Endothelial cell of umbilical vein (primary cell): ENCODE data around the gene PREP. TPM values are rescaled to one million over a fixed set of nuclear protein-coding genes. Genes with fewer than 3 reads are reported as not detected.

Source experiments
- BruUV-seq: library from RNA; stranded (reverse); fragments of 400-500 nt; replicated peaks from 2 replicates; lab custom pipeline; 2021; lab: Mats Ljungman, UMichigan
- CTCF ChIA-PET: fragments of 300-600, 350-600 bp; sonication (Branson Sonifier 250); formaldehyde crosslinking; loops from one replicate; lab custom pipeline; 2021; ENCODE audit warnings: antibody characterized with exemption, inconsistent platforms; lab: Charles Lee
- POLR2A ChIA-PET: fragments of 300-600, 350-600 bp; sonication (Branson Sonifier 250); formaldehyde crosslinking; loops from one replicate; lab custom pipeline; 2021; ENCODE audit warnings: antibody characterized with exemption, inconsistent platforms; lab: Charles Lee
- DNase-seq: peaks from one replicate; pipeline ENCODE4 v3.0.0-alpha.2; 2011; ENCODE audit warnings: low read depth, low spot score
- FAIRE-seq: peaks from 2 replicates; lab custom pipeline; 2011; peaks lifted over from hg19 to GRCh38; lab: Jason Lieb, UNC
- H2AFZ ChIP-seq: 2 replicates; pipeline ENCODE4 v1.6.0; 2012; ENCODE audit warnings: low read depth, low read length, control low read depth, inconsistent platforms
- H3K27ac ChIP-seq: 2 replicates; pipeline ENCODE4 v1.5.1; 2011; ENCODE audit warnings: low read depth, mild to moderate bottlenecking, control low read depth, low read length, moderate library complexity; ENCODE audit not compliant: insufficient read depth
- H3K27me3 ChIP-seq, 2 experiments: 2 replicates each; pipeline versions ENCODE4 v1.6.0 to v1.6.1; 2011; ENCODE audit warnings: low read length in 2 of 2, mixed read lengths in 1 of 2; ENCODE audit not compliant: control insufficient read depth in 2 of 2, insufficient read depth in 2 of 2
- H3K36me3 ChIP-seq, 2 experiments: 2 replicates in 1 of 2; 3 replicates in 1 of 2; pipeline ENCODE4 v1.5.1; 2011; ENCODE audit warnings: low read length in 2 of 2, mild to moderate bottlenecking in 1 of 2, moderate library complexity in 1 of 2; ENCODE audit not compliant: control insufficient read depth in 2 of 2, insufficient read depth in 2 of 2; ENCODE audit errors: extremely low read depth in 1 of 2
- H3K4me1 ChIP-seq: 3 replicates; pipeline ENCODE4 v1.5.1; 2011; ENCODE audit warnings: mild to moderate bottlenecking, low read length; ENCODE audit not compliant: control insufficient read depth, insufficient read depth; ENCODE audit errors: extremely low read depth
- H3K4me2 ChIP-seq: 2 replicates; pipeline ENCODE4 v1.6.1; 2011; ENCODE audit warnings: low read length, control low read depth, mixed read lengths; ENCODE audit not compliant: insufficient read depth
- H3K4me3 ChIP-seq, 3 experiments: fragments of 200-600 bp in 1 of 3; sonication (generic), shearing (Covaris generic) in 1 of 3; replicated peaks in 1 of 3; 2 replicates each; pipeline ENCODE4 v1.5.1; 2011 to 2016; ENCODE audit warnings: control low read depth in 3 of 3, low read length in 3 of 3, mild to moderate bottlenecking in 2 of 3, inconsistent platforms in 1 of 3, low read depth in 1 of 3, moderate library complexity in 1 of 3; ENCODE audit not compliant: insufficient read depth in 1 of 3
- H3K79me2 ChIP-seq: 2 replicates; pipeline ENCODE4 v1.6.0; 2012; ENCODE audit warnings: low read length, inconsistent platforms; ENCODE audit not compliant: control insufficient read depth, insufficient read depth
- H3K9ac ChIP-seq: replicated peaks from 2 replicates; pipeline ENCODE3; 2011; ENCODE audit warnings: low read length, control low read depth; ENCODE audit not compliant: insufficient read depth; ENCODE audit errors: extremely low read depth
- H3K9me1 ChIP-seq: replicated peaks from 3 replicates; pipeline ENCODE4 v1.6.0; 2011; ENCODE audit warnings: mild to moderate bottlenecking, low read length; ENCODE audit not compliant: control insufficient read depth, insufficient read depth; ENCODE audit errors: extremely low read depth
- H3K9me3 ChIP-seq: replicated peaks from 2 replicates; pipeline ENCODE4 v1.5.1; 2012; ENCODE audit warnings: low read length, inconsistent platforms; ENCODE audit not compliant: control insufficient read depth, insufficient read depth
- H4K20me1 ChIP-seq: replicated peaks from 2 replicates; pipeline ENCODE3; 2011; ENCODE audit warnings: mild to moderate bottlenecking, low read length; ENCODE audit not compliant: control insufficient read depth, insufficient read depth; ENCODE audit errors: extremely low read depth
- CTCF ChIP-seq, 2 donors: IDR thresholded peaks; 1 replicate in 1 of 2; 2 replicates in 1 of 2; pipeline ENCODE4 v1.5.1; 2011; ENCODE audit warnings: low read length in 2 of 2, mild to moderate bottlenecking in 2 of 2, moderate library complexity in 2 of 2, control low read depth in 1 of 2, inconsistent platforms in 1 of 2, low read depth in 1 of 2; ENCODE audit not compliant: insufficient read depth in 1 of 2; ENCODE audit errors: extremely low read depth in 1 of 2
- EZH2 ChIP-seq: IDR thresholded peaks from 2 replicates; pipeline ENCODE4 v1.6.1; 2012; ENCODE audit warnings: borderline replicate concordance, low read depth, mild to moderate bottlenecking, moderate library complexity, low read length, inconsistent platforms; ENCODE audit not compliant: severe bottlenecking
- FOS ChIP-seq: IDR thresholded peaks from 2 replicates; pipeline ENCODE4 v1.6.1; 2011; ENCODE audit warnings: mild to moderate bottlenecking, low read length, moderate library complexity, borderline replicate concordance; ENCODE audit not compliant: insufficient read depth
- GATA2 ChIP-seq: IDR thresholded peaks from 2 replicates; pipeline ENCODE4 v1.7.0; 2011; ENCODE audit warnings: low read depth, mild to moderate bottlenecking, moderate library complexity, mixed read lengths, low read length; ENCODE audit not compliant: insufficient read length, insufficient read depth
- JUN ChIP-seq: IDR thresholded peaks from 2 replicates; pipeline ENCODE4 v1.6.1; 2011; ENCODE audit warnings: borderline replicate concordance, low read depth; ENCODE audit not compliant: insufficient read length, insufficient read depth
- MAX ChIP-seq: IDR thresholded peaks from 2 replicates; pipeline ENCODE4 v1.6.1; 2011; ENCODE audit not compliant: insufficient read depth, insufficient read length
- MYC ChIP-seq: IDR thresholded peaks from one replicate; pipeline ENCODE4 v1.6.1; 2011; ENCODE audit warnings: mild to moderate bottlenecking, low read depth, low read length
- POLR2A ChIP-seq: IDR thresholded peaks from 2 replicates; pipeline ENCODE4 v1.6.1; 2012; ENCODE audit warnings: low read depth, mild to moderate bottlenecking, control low read depth, low read length
- POLR2AphosphoS5 ChIP-seq: IDR thresholded peaks from 2 replicates; pipeline ENCODE4 v1.6.1; 2012; ENCODE audit warnings: low read depth, mild to moderate bottlenecking, control low read depth, low read length, moderate library complexity; ENCODE audit not compliant: insufficient read depth
- dilution Hi-C: fragments of 300-500 bp; cut with MboI; formaldehyde crosslinking; loops from one replicate; pipeline ENCODE4 v1.15.0; 2019; ENCODE audit warnings: low sequenced_read_pairs; ENCODE audit not compliant: extremely low pct_ligation_motif_present
- intact Hi-C: fragments of 100-400 bp; cut with micrococcal nuclease; formaldehyde crosslinking; loops from one replicate; pipeline ENCODE4 v1.10.0; 2022
- polyA plus RNA-seq, 4 experiments: library from polyadenylated mRNA; depleted of rRNA in 3 of 4; stranded (reverse) in 3 of 4; unstranded in 1 of 4; fragments of >200 nt; gene quantifications; 2 replicates each; pipeline versions ENCODE4 v1.2.1 to v1.2.3, GENCODE V29; 2011 to 2012; ENCODE audit warnings: missing spikeins in 1 of 4
- total RNA-seq: library from RNA; stranded (reverse); gene quantifications from 2 replicates; pipeline ENCODE4 v1.2.3, GENCODE V29; 2021

PREP gene
- total and polyA plus RNA-seq, 2 donors (not counting 3 experiments of a cell fraction or from before 2014, with no cell fraction given): 17.2 to 37.7 TPM

- DNase-seq: no peak
- Histone ChIP-seq H3K9me3 (no peaks in the 10 kb centered on the region), H2AFZ (no peak overlapping the region), H3K79me2 (no peaks in the 10 kb centered on the region), H3K27ac (no peak overlapping the region), H4K20me1 (no peaks in the 10 kb centered on the region), H3K36me3 (peaks cover 0 to 8% of the 10 kb centered on the region in 2 experiments), H3K27me3 (no peaks in the 10 kb centered on the region), H3K4me1 (no peaks in the 10 kb centered on the region), H3K4me2 (no peak overlapping the region), H3K4me3 (no peak overlapping the region), H3K9me1 (no peaks in the 10 kb centered on the region), H3K9ac (no peak overlapping the region)
- dilution Hi-C loops: no loop called here
- TF ChIP-seq GATA2 (no peak), JUN (no peak), EZH2 (no peak), POLR2A (no peak), MAX (no peak), FOS (no peak), CTCF (IDR thresholded peaks at IDR 0.05; ENCODE audit: extremely low read depth in 1 of 2, insufficient read depth in 1 of 2, low read depth in 1 of 2, low read length in 2 of 2) (no peak), POLR2AphosphoS5 (no peak), MYC (no peak)
- ChIA-PET CTCF (interaction anchor here (1.5 to 1.6 kb wide), 2 partner anchors 17 to 44 kb away, joined by 3 to 9 read pairs; no protein-coding TSS in a partner anchor), POLR2A (no interaction called here)
- intact Hi-C loops: loop anchor here (5.0 kb wide), 1 partner anchor 232 kb away; no protein-coding TSS in a partner anchor
- no peak for FAIRE-seq
- BruUV-seq: no TSS peak
Observed at GRCh38 chr6:105319331-105319730, 83.6 kb downstream of the PREP start.
